K562 (cell line): ENCODE measurements around the gene SLC39A11. TPM values are rescaled to one million over a fixed set of nuclear protein-coding genes. Genes with fewer than 3 reads are reported as not detected.
A peak's percentile ranks its signal among the peaks of the same experiment; 100 is the strongest.

ENCODE experiments used
- ATAC-seq: fragments of 200-7000 bp; cut with Tn5 transposase; 3 replicates; pipeline ENCODE4 v1.9.1; 2020; ENCODE audit warnings: moderate library complexity
- BruUV-seq: library from RNA; stranded (reverse); fragments of 400-500 nt; replicated peaks from 2 replicates; lab custom pipeline; 2021; lab: Mats Ljungman, UMichigan
- CTCF ChIA-PET: fragments of 300-600 bp; formaldehyde crosslinking; extraction: SDS; loops from one replicate; lab custom pipeline; 2021; ENCODE audit warnings: low intra/inter-chr PET ratio; lab: Yijun Ruan, JAX
- POLR2A ChIA-PET: fragments of 300-600, 350-650 bp; sonication (Branson Sonifier 250); formaldehyde crosslinking; extraction: SDS; loops from one replicate; lab custom pipeline; 2021; ENCODE audit warnings: antibody characterized with exemption, inconsistent platforms; lab: Yijun Ruan, JAX
- DNase-seq, 4 experiments: peaks; one replicate each; pipeline versions ENCODE4 v3.0.0 to v3.0.0-alpha.2; 2011 to 2018; ENCODE audit warnings: low spot score in 3 of 4, mixed read lengths in 3 of 4; ENCODE audit errors: extremely low read depth in 1 of 4
- FAIRE-seq: peaks from 2 replicates; lab custom pipeline; 2011; peaks lifted over from hg19 to GRCh38; lab: Jason Lieb, UNC
- H2AFZ ChIP-seq: 2 replicates; pipeline ENCODE4 v1.6.0; 2011; ENCODE audit warnings: low read depth, low read length, control low read depth, inconsistent platforms
- H3K27ac ChIP-seq: fragments of 200-600 bp; 3 replicates; pipeline ENCODE4 v1.8.0; 2011; ENCODE audit warnings: low read depth, mild to moderate bottlenecking, control low read depth, inconsistent platforms, low read length, moderate library complexity, mixed read lengths; ENCODE audit errors: extremely low read depth
- H3K27me3 ChIP-seq, 2 experiments: fragments of 300-600 bp in 1 of 2; 2 replicates in 1 of 2; 3 replicates in 1 of 2; pipeline versions ENCODE4 v1.6.0 to v1.8.0; 2011; ENCODE audit warnings: inconsistent platforms in 2 of 2, low read length in 2 of 2, mild to moderate bottlenecking in 1 of 2, mixed read lengths in 1 of 2, moderate library complexity in 1 of 2; ENCODE audit not compliant: control insufficient read depth in 2 of 2, insufficient read depth in 2 of 2
- H3K36me3 ChIP-seq: fragments of 300-600 bp; 3 replicates; pipeline ENCODE4 v1.8.0; 2011; ENCODE audit warnings: mild to moderate bottlenecking, low read length, inconsistent platforms; ENCODE audit not compliant: control insufficient read depth, insufficient read depth
- H3K4me1 ChIP-seq, 2 experiments: fragments of 200-600 bp in 1 of 2; replicated peaks in 1 of 2; 2 replicates in 1 of 2; 3 replicates in 1 of 2; pipeline versions ENCODE4 v1.5.1 to v1.8.0; 2011; ENCODE audit warnings: inconsistent platforms in 2 of 2, low read length in 2 of 2, mild to moderate bottlenecking in 1 of 2, mixed read lengths in 1 of 2, moderate library complexity in 1 of 2; ENCODE audit not compliant: control insufficient read depth in 2 of 2, insufficient read depth in 2 of 2
- H3K4me2 ChIP-seq: 2 replicates; pipeline ENCODE4 v1.6.1; 2011; ENCODE audit warnings: low read length, control low read depth, inconsistent platforms, mixed read lengths; ENCODE audit not compliant: insufficient read depth
- H3K4me3 ChIP-seq: fragments of 200-600 bp; sonication (generic), shearing (Covaris generic); 2 replicates; pipeline ENCODE4 v1.5.1; 2016; ENCODE audit warnings: control low read depth, inconsistent platforms
- H3K79me2 ChIP-seq: fragments of 200-600 bp; 3 replicates; pipeline ENCODE4 v1.8.0; 2011; ENCODE audit warnings: low read length, inconsistent platforms; ENCODE audit not compliant: control insufficient read depth, insufficient read depth
- H3K9ac ChIP-seq, 2 experiments: 2 replicates each; pipeline versions ENCODE4 v1.6.0 to v1.6.1; 2011; ENCODE audit warnings: low read depth in 2 of 2, low read length in 2 of 2, control low read depth in 1 of 2, inconsistent platforms in 1 of 2, mild to moderate bottlenecking in 1 of 2, mixed read lengths in 1 of 2; ENCODE audit not compliant: insufficient read depth in 1 of 2
- H3K9me1 ChIP-seq: one replicate; pipeline ENCODE4 v1.6.0; 2011; ENCODE audit warnings: inconsistent platforms, mild to moderate bottlenecking, low read length, moderate library complexity; ENCODE audit not compliant: control insufficient read depth, insufficient read depth
- H3K9me3 ChIP-seq: replicated peaks from 2 replicates; pipeline ENCODE4 v1.5.1; 2011; ENCODE audit warnings: low read depth, low read length, inconsistent platforms; ENCODE audit not compliant: control insufficient read depth, insufficient read depth
- H4K20me1 ChIP-seq: replicated peaks from 2 replicates; pipeline ENCODE4 v1.6.1; 2011; ENCODE audit warnings: low read length, inconsistent platforms, mixed read lengths; ENCODE audit not compliant: control insufficient read depth, insufficient read depth
- CBFB ChIP-seq: sonication (generic); formaldehyde crosslinking; IDR thresholded peaks from 2 replicates; pipeline ENCODE4 v1.4.0; 2020; ENCODE audit warnings: mild to moderate bottlenecking, missing genetic modification reagents
- CHD4 ChIP-seq: fragments of 200-600 bp; sonication (generic); IDR thresholded peaks from 3 replicates; pipeline ENCODE4 v1.6.1; 2012; ENCODE audit warnings: low read depth, mild to moderate bottlenecking, mixed read lengths, low read length, inconsistent platforms; ENCODE audit not compliant: insufficient read depth, insufficient replicate concordance, poor library complexity, severe bottlenecking
- DMBX1 ChIP-seq: fragments of 250-450 bp; sonication (Bioruptor Pico); IDR thresholded peaks from 2 replicates; pipeline ENCODE4 v1.8.0; 2022; ENCODE audit warnings: inconsistent platforms, mild to moderate bottlenecking, moderate library complexity, borderline replicate concordance
- MNT ChIP-seq, 2 experiments: fragments of 450-650 bp; conservative IDR thresholded peaks; 2 replicates each; pipeline ENCODE4 v1.6.1; 2017; ENCODE audit warnings: mild to moderate bottlenecking in 2 of 2, moderate library complexity in 2 of 2
- RUNX1 ChIP-seq: sonication (generic); IDR thresholded peaks from 2 replicates; pipeline ENCODE4 v1.6.1; 2016; ENCODE audit warnings: antibody characterized with exemption, low read depth
- SUPT5H ChIP-seq: fragments of 450-650 bp; IDR thresholded peaks from 2 replicates; pipeline ENCODE4 v1.6.1; 2016
- TAF9B ChIP-seq: fragments of 450-650 bp; IDR thresholded peaks from 2 replicates; pipeline ENCODE4 v1.6.1; 2018; ENCODE audit warnings: mild to moderate bottlenecking; ENCODE audit not compliant: partially characterized antibody
- TAL1 ChIP-seq: fragments of 450-650 bp; IDR thresholded peaks from 2 replicates; pipeline ENCODE4 v1.6.1; 2016; ENCODE audit warnings: mild to moderate bottlenecking
- ZNF174 ChIP-seq: fragments of 250-450 bp; sonication (Bioruptor Pico); IDR thresholded peaks from 2 replicates; pipeline ENCODE4 v1.4.0; 2020; ENCODE audit warnings: mild to moderate bottlenecking
- ZNF263 ChIP-seq: sonication (generic); formaldehyde crosslinking; IDR thresholded peaks from 2 replicates; pipeline ENCODE4 v1.8.0; 2022; ENCODE audit warnings: mild to moderate bottlenecking, missing genetic modification reagents, borderline replicate concordance
- ZNF431 ChIP-seq: sonication (generic); formaldehyde crosslinking; IDR thresholded peaks from 2 replicates; pipeline ENCODE4 v1.8.0; 2022; ENCODE audit warnings: mild to moderate bottlenecking, missing genetic modification reagents
- ZNF561 ChIP-seq: fragments of 450-650 bp; formaldehyde crosslinking; conservative IDR thresholded peaks from 2 replicates; pipeline ENCODE4 v1.4.0; 2020; ENCODE audit warnings: mild to moderate bottlenecking, moderate library complexity
- WGBS: fragments of 100-300 bp; shearing (Covaris generic); methylation state at CpG from one replicate; pipeline ENCODE4 v1.1.6; 2016; ENCODE audit warnings: low coverage, mixed read lengths; ENCODE audit not compliant: insufficient coverage; ENCODE audit errors: missing lambda C conversion rate; 5-methylcytosine and 5-hydroxymethylcytosine counted together
- in situ Hi-C: fragments of 300-500 bp; cut with MboI; formaldehyde crosslinking; loops from 4 replicates; pipeline ENCODE4 v1.15.0; 2018; ENCODE audit warnings: inconsistent platforms, mixed read lengths
- intact Hi-C: fragments of 100-400 bp; cut with micrococcal nuclease; formaldehyde crosslinking; loops from 2 replicates; pipeline ENCODE4 v1.14.2; 2022
- polyA plus RNA-seq, 8 experiments: library from polyadenylated mRNA; depleted of rRNA in 4 of 8; stranded (reverse) in 5 of 8; unstranded in 3 of 8; fragments of >200 nt; fragmentation: Nextera tagmentation in 2 of 8; fragmentation: Illumina TruSeq in 1 of 8; extraction: Ambion mirVana in 2 of 8; extraction: Trizol in 1 of 8; gene quantifications; 2 replicates each; pipeline versions ENCODE4 v1.2.1 to v1.2.3, GENCODE V29; 2011 to 2014; ENCODE audit warnings: inconsistent platforms in 1 of 8, missing spikeins in 1 of 8
- total RNA-seq, 7 experiments: library from RNA; depleted of rRNA in 6 of 7; stranded (reverse); fragments of >200 nt in 6 of 7; fragmentation: Illumina TruSeq in 2 of 7; extraction: Trizol in 2 of 7; gene quantifications; 2 replicates each; pipeline versions ENCODE4 v1.2.1 to v1.2.3, GENCODE V29; 2011 to 2021; ENCODE audit warnings: low replicate concordance in 1 of 7

Gene SLC39A11
- total and polyA plus RNA-seq, 9 of the 15 experiments (the other 6 are each of a cell fraction or from before 2014, with no cell fraction given): 10.5 to 26.4 (median 13.4) TPM

GRCh38 chr17:72887322-72887721 lies 205.2 kb downstream of the SLC39A11 start (continued):
- TF ChIP-seq CHD4 (no peak), ZNF561 (CRISPR knock-in tag) (no peak), DMBX1 (CRISPR knock-in tag) (no peak), SUPT5H (no peak), ZNF174 (CRISPR knock-in tag) (no peak), TAF9B (no peak), CBFB (CRISPR knock-in tag) (no peak)
- TF ChIP-seq, all 486 proteins: peak for 0

- POLR2A ChIA-PET: interaction anchor here (0.8 kb wide), 1 partner anchor 43 kb away, joined by 4 read pairs; no protein-coding TSS in a partner anchor
- in situ Hi-C loops: no loop called here
- no peak overlapping the region for H2AFZ ChIP-seq
- peaks cover 0 to 13% of the 10 kb centered on the region in 2 experiments; a peak in 3 of 5 replicates for H3K4me1 ChIP-seq
- TF ChIP-seq ZNF263 (CRISPR knock-in tag) (peak; percentile 93), MNT (conservative IDR thresholded peaks at IDR 0.05) (no peak), TAL1 (no peak), ZNF431 (CRISPR knock-in tag) (no peak), RUNX1 (no peak)
- no peak overlapping the region for H3K27ac ChIP-seq
- H3K36me3 ChIP-seq: no peaks in the 10 kb centered on the region
- H3K27me3 ChIP-seq: no peaks in the 10 kb centered on the region
- no peaks in the 10 kb centered on the region for H4K20me1 ChIP-seq
- no peaks in the 10 kb centered on the region for H3K9me3 ChIP-seq
- H3K9me1 ChIP-seq: no peaks in the 10 kb centered on the region
- no peak overlapping the region for H3K9ac ChIP-seq
- ATAC-seq (no peak), FAIRE-seq (no peak), DNase-seq (no peak)
- 65% methylated on average over 3 of the region's 3 CpGs for WGBS
- intact Hi-C loops: no loop called here
- H3K79me2 ChIP-seq: no peaks in the 10 kb centered on the region
- BruUV-seq: no TSS peak
- no peak overlapping the region for H3K4me2 ChIP-seq
- H3K4me3 ChIP-seq: no peak overlapping the region
- CTCF ChIA-PET: no interaction called here
Observed at GRCh38 chr17:72886622-72887021, 205.9 kb downstream of the SLC39A11 start.
